Measurements from ENCODE around the gene UBQLN4. TPM values are rescaled to one million over a fixed set of nuclear protein-coding genes. Genes with fewer than 3 reads are reported as not detected.

The UBQLN4 gene
- total and polyA plus RNA-seq, 9 of the 15 experiments (the other 6 are each of a cell fraction or from before 2014, with no cell fraction given), result 13.5 to 65.5 (median 37.0) TPM

DNA sequence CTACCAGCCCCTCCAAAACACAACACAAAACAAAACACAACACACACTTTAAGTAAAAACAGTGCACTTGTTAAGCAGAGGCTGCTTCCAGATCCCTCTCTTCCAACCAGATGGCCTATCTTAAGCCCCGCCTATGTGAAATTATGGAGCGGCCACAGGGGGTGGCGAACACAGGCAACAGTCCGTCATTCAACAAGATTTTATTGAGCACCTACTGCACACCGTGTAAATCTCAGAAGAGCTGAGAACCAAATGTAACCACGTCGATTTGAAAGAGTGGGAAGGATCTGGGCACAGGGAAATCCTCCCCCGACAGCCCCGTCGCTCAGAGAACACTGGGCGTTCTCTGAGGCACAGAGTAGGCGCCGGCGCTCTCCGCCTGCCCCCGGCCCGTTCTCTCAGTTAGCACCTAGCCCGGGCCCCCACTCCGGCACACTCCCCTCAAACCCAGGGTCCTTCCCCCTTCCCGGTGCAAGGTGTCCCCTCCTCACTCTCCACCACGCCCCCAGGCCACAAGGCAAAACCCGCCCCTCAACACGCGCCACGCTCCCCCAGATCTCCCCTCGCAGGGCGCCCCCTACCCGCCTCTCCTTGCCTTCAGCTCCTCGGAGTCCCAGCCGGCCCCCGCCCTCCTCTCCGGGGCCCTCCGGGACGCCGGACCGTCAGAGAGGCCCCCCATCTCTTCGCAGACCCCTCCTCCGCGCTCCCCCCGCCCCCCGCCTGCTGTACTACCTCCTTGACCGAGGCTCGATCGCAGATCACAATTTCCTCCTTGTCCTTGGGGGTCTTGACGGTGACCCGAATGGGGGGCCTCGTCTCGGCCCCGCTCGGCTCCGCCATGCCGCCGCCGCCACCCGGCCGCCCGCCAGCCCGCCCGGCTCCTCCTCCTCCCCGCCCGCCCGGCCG is 483 bp downstream of the UBQLN4 start (continued):
- TF ChIP-seq, protein P1, sequence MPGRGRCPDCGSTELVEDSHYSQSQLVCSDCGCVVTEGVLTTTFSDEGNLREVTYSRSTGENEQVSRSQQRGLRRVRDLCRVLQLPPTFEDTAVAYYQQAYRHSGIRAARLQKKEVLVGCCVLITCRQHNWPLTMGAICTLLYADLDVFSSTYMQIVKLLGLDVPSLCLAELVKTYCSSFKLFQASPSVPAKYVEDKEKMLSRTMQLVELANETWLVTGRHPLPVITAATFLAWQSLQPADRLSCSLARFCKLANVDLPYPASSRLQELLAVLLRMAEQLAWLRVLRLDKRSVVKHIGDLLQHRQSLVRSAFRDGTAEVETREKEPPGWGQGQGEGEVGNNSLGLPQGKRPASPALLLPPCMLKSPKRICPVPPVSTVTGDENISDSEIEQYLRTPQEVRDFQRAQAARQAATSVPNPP (IDR thresholded peaks at IDR 0.05; ENCODE audit: borderline replicate concordance, insufficient read depth, insufficient read length), result no peak
- TF ChIP-seq TAL1 (IDR thresholded peaks at IDR 0.05) (no peak), BCOR (IDR thresholded peaks at IDR 0.05) (peak; percentile 91), POLR2H (tag; IDR thresholded peaks at IDR 0.05; ENCODE audit: low read depth) (no peak), ASH1L (IDR thresholded peaks at IDR 0.05; ENCODE audit: borderline replicate concordance, low read depth, partially characterized antibody) (no peak), NRF1 (conservative IDR thresholded peaks at IDR 0.05 in 1 of 2, IDR thresholded peaks at IDR 0.05 in 1 of 2) (no peak), MTA1 (IDR thresholded peaks at IDR 0.05; ENCODE audit: borderline replicate concordance) (peak; percentile 47; the same call in 1 of the 2 replicates), ZNF384 (IDR thresholded peaks at IDR 0.05; ENCODE audit: low read depth, low read length) (no peak), KDM2B (CRISPR knock-in tag; IDR thresholded peaks at IDR 0.05) (no peak), CC2D1A (IDR thresholded peaks at IDR 0.05) (no peak; the same call in 1 of the 2 replicates), ADNP (tag; IDR thresholded peaks at IDR 0.05) (no peak), MYC (IDR thresholded peaks at IDR 0.05; ENCODE audit: low read depth, low read length) (peak; percentile 86), MYC (CRISPR knock-in tag; IDR thresholded peaks at IDR 0.05; ENCODE audit: borderline replicate concordance, low read depth) (no peak), CBX1 (IDR thresholded peaks at IDR 0.05; ENCODE audit: low read depth) (0 out of 2 replicates have a peak, but pooled peaks have one; percentile 43), SAFB (IDR thresholded peaks at IDR 0.05; ENCODE audit: borderline replicate concordance, low read depth, low read length) (no peak), XRCC5 (IDR thresholded peaks at IDR 0.05; ENCODE audit: low read depth, low read length) (peak; percentile 74; the same call in 1 of the 2 replicates), MECOM (CRISPR knock-in tag; IDR thresholded peaks at IDR 0.05) (no peak), ZKSCAN8 (CRISPR knock-in tag; IDR thresholded peaks at IDR 0.05) (peak; percentile 98), NFIC (IDR thresholded peaks at IDR 0.05) (peak; percentile 22; the same call in 1 of the 2 replicates)
- TF ChIP-seq, protein P2, sequence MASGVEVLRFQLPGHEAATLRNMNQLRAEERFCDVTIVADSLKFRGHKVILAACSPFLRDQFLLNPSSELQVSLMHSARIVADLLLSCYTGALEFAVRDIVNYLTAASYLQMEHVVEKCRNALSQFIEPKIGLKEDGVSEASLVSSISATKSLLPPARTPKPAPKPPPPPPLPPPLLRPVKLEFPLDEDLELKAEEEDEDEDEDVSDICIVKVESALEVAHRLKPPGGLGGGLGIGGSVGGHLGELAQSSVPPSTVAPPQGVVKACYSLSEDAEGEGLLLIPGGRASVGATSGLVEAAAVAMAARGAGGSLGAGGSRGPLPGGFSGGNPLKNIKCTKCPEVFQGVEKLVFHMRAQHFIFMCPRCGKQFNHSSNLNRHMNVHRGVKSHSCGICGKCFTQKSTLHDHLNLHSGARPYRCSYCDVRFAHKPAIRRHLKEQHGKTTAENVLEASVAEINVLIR (CRISPR knock-in tag; IDR thresholded peaks at IDR 0.05), result no peak
- TF ChIP-seq, protein P3, sequence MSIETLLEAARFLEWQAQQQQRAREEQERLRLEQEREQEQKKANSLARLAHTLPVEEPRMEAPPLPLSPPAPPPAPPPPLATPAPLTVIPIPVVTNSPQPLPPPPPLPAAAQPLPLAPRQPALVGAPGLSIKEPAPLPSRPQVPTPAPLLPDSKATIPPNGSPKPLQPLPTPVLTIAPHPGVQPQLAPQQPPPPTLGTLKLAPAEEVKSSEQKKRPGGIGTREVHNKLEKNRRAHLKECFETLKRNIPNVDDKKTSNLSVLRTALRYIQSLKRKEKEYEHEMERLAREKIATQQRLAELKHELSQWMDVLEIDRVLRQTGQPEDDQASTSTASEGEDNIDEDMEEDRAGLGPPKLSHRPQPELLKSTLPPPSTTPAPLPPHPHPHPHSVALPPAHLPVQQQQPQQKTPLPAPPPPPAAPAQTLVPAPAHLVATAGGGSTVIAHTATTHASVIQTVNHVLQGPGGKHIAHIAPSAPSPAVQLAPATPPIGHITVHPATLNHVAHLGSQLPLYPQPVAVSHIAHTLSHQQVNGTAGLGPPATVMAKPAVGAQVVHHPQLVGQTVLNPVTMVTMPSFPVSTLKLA (conservative IDR thresholded peaks at IDR 0.05), result peak; percentile 90 to 95
- TF ChIP-seq, protein P4, sequence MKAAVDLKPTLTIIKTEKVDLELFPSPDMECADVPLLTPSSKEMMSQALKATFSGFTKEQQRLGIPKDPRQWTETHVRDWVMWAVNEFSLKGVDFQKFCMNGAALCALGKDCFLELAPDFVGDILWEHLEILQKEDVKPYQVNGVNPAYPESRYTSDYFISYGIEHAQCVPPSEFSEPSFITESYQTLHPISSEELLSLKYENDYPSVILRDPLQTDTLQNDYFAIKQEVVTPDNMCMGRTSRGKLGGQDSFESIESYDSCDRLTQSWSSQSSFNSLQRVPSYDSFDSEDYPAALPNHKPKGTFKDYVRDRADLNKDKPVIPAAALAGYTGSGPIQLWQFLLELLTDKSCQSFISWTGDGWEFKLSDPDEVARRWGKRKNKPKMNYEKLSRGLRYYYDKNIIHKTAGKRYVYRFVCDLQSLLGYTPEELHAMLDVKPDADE (conservative IDR thresholded peaks at IDR 0.05; ENCODE audit: control insufficient read depth, low read depth, low read length), result peak; percentile 85
